ENCODE measurements around the gene SLC23A2.

Gene SLC23A2

GRCh38 chr20:4919047-4919704 lies 82.1 kb downstream of the SLC23A2 start:
- TF ChIP-seq ZNF280C (tag by site-specific recombination; IDR thresholded peaks at IDR 0.05) (no peak), PRDM1 (tag by site-specific recombination; IDR thresholded peaks at IDR 0.05) (0 out of 2 replicates have a peak, but pooled peaks have one; percentile 24)
- H3K4me1 ChIP-seq (ENCODE audit: control insufficient read depth, insufficient read depth, low read length) = peaks cover 13% of the 10 kb centered on the region
- H3K27ac ChIP-seq (ENCODE audit: extremely low read depth, low read depth, low read length) = no peak overlapping the region
- H3K36me3 ChIP-seq (ENCODE audit: control insufficient read depth in 2 of 2, insufficient read depth in 1 of 2, low read length in 2 of 2) = peaks cover 0 to 8% of the 10 kb centered on the region in 2 experiments; a peak in 1 of 3 replicates
- H3K9me3 ChIP-seq (ENCODE audit: control insufficient read depth, insufficient read depth, low read depth, low read length) = no peaks in the 10 kb centered on the region
- H3K4me3 ChIP-seq (ENCODE audit: low read depth, low read length) = no peak overlapping the region
- CTCF ChIA-PET = interaction anchor here (1.0 to 1.5 kb wide), 3 partner anchors 142 to 182 kb away, joined by 3 to 6 read pairs (median 3); no protein-coding TSS in a partner anchor
- POLR2A ChIA-PET = no interaction called here

- no peaks in the 10 kb centered on the region for H3K9me3 ChIP-seq (ENCODE audit: control insufficient read depth, insufficient read depth, low read depth, low read length)
- no peak overlapping the region for H3K27ac ChIP-seq (ENCODE audit: extremely low read depth, low read depth, low read length)
- peaks cover 13% of the 10 kb centered on the region for H3K4me1 ChIP-seq (ENCODE audit: control insufficient read depth, insufficient read depth, low read length)
- H3K36me3 ChIP-seq (ENCODE audit: control insufficient read depth in 2 of 2, insufficient read depth in 1 of 2, low read length in 2 of 2) = peaks cover 0 to 3% of the 10 kb centered on the region in 2 experiments; a peak in 1 of 3 replicates
- H3K4me3 ChIP-seq (ENCODE audit: low read depth, low read length) = no peak overlapping the region
- ChIA-PET POLR2A (no interaction called here), CTCF (interaction anchor here (1.0 to 1.5 kb wide), 3 partner anchors 142 to 183 kb away, joined by 3 to 6 read pairs (median 3); no protein-coding TSS in a partner anchor)
- TF ChIP-seq HIC1 (tag by site-specific recombination; IDR thresholded peaks at IDR 0.05) (no peak), WT1 (tag by site-specific recombination; IDR thresholded peaks at IDR 0.05) (no peak), BCL11A (tag by site-specific recombination; IDR thresholded peaks at IDR 0.05; ENCODE audit: low read depth) (no peak)
Measured at GRCh38 chr20:4918473-4918872, 82.8 kb downstream of the SLC23A2 start.

GRCh38 chr20:4916971-4917881 lies 84.1 kb downstream of the SLC23A2 start:
- Histone ChIP-seq H3K9me3 (ENCODE audit: control insufficient read depth, insufficient read depth, low read depth, low read length) (no peaks in the 10 kb centered on the region), H3K4me3 (ENCODE audit: low read depth, low read length) (no peak overlapping the region), H3K27ac (ENCODE audit: extremely low read depth, low read depth, low read length) (no peak overlapping the region), H3K4me1 (ENCODE audit: control insufficient read depth, insufficient read depth, low read length) (peaks cover 13% of the 10 kb centered on the region), H3K36me3 (ENCODE audit: control insufficient read depth in 2 of 2, insufficient read depth in 1 of 2, low read length in 2 of 2) (peaks cover 0 to 11% of the 10 kb centered on the region in 2 experiments; a peak in 1 of 3 replicates)
- ChIA-PET CTCF (interaction anchor here (0.5 to 1.1 kb wide), 3 partner anchors 8 to 184 kb away, joined by 3 to 4 read pairs (median 3); no protein-coding TSS in a partner anchor), POLR2A (no interaction called here)
- TF ChIP-seq ZNF639 (tag by site-specific recombination; IDR thresholded peaks at IDR 0.05) (no peak), ZNF280D (tag by site-specific recombination; IDR thresholded peaks at IDR 0.05) (no peak), ZNF10 (tag by site-specific recombination; IDR thresholded peaks at IDR 0.05) (no peak), ZNF138 (tag by site-specific recombination; IDR thresholded peaks at IDR 0.05; ENCODE audit: borderline replicate concordance) (no peak), PRDM10 (tag by site-specific recombination; IDR thresholded peaks at IDR 0.05) (peak; percentile 42; the same call in 1 of the 2 replicates), GLIS1 (tag by site-specific recombination; IDR thresholded peaks at IDR 0.05) (peak; percentile 48; the same call in 1 of the 2 replicates), ZNF600 (tag by site-specific recombination; IDR thresholded peaks at IDR 0.05) (peak; percentile 57), ZBTB48 (tag by site-specific recombination; IDR thresholded peaks at IDR 0.05) (no peak), ZIC2 (tag by site-specific recombination; IDR thresholded peaks at IDR 0.05) (peak; percentile 92), ZNF37A (tag by site-specific recombination; IDR thresholded peaks at IDR 0.05) (no peak)

Measured in HEK293 (cell line).